ENCODE results near the gene TEX52.
A peak's percentile ranks its signal among the peaks of the same experiment; 100 is the strongest.
"Not testable (repeated sequence)": the region's sequence is repeated elsewhere in the genome, so short reads cannot be mapped to it uniquely, and the experiment has no call there.

TEX52 gene

DNA sequence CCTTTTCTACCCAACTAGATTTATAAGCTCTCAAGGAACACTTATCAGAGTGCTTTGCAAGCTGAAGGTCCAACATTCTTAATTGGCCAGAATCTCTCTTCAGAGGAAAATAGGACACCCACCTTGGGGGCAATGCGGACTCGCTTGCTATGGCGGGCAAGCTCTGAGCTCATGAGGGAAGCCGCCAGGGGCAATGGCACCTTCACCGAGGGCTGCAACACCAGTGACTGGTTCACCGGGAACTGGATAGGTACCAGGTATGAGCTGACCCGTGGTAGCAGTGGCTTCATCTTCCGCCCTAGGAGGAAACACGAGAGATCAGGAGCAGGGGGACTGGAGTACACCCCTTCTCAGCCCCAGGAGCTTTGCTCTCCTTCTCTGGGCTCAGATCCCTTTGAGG, 7.4 kb upstream of the TEX52 start:
- DNase-seq (ENCODE audit: low read depth in 2 of 2), result no peak

DNA sequence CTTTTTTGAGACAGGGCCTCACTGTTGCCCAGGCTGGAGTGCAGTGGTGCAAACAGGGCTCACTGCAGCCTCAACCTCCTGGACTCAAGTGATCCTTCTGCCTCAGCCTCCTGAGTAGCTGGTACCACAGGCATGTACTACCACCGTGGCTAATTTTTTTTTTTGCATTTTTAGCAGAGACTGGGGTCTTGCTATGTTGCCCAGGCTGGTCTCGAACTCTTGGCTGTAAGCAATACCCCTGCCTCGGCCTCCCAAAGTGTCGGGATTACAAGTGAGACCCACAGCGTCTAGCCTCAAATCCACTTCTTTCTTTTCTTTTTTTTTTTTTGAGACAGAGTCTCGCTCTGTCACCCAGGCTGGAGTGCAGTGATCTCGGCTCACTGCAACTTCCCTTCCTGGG, 6.6 kb upstream of the TEX52 start:
- not testable (repeated sequence) for DNase-seq (ENCODE audit: low read depth in 2 of 2)

DNA sequence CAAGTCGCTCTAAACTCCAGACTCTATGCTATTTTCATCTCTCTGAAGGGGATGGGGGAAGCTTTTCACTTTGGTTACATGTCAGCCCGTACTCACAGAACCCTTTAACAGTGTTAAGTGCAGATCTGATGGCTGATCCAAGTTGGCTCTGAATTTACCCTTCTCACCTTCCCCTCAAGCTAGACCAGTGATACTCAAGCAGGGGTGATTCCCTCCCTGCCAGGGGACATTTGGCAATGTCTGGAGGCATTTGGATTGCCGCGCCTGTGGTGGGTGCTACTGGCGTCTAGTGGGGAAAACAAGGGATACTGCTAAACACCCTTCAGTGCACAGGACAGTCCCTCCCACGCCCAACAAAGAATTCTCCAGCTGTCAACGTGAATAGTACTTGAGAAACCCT, 6.0 kb upstream of the TEX52 start:
- no peak for DNase-seq (ENCODE audit: low read depth in 2 of 2)

DNA sequence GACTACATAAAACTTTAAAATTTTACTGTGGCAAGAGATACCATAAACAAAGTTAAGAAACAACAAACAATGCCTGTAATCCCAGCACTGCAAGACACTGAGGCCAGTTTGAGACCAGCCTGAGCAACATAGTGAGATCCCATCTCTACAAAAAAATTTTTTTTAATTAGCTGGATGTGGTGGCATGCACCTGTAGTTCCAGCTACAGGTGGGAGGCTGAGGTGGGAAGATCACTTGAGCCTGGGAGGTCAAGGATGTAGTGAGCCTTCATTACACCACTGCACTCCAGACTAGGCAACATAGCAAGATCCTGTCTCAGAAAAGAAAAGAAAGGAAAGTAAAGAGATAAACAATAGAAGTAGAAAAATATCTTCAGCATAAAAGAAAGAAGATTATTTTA, 3.3 kb upstream of the TEX52 start:
- DNase-seq (ENCODE audit: low read depth in 2 of 2), result no peak

DNA sequence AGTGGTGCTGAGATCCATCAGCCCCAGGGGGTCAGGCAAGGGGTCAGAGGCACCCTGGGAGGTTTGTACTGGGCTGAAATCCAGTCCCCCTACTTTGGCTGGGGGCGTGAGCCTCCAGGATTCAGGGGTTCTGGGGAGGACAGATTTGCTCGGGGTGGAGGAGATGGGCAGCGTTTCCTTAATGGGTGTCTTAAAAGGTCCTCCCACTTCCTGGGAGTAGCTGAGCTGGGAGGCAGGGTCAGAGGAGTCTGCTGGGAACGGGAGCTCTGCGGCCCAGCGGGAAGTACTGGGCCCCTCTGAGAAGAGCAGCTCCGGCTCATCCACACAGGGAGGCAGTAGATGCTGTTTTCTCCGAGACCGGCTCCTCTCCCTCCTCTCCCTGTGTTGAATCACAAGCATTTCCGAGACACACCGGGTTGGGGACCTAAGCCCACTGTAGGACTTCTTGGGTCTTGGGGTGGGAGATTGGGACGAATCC, 2.1 kb upstream of the TEX52 start:
- DNase-seq (ENCODE audit: low read depth in 2 of 2), result no peak

DNA sequence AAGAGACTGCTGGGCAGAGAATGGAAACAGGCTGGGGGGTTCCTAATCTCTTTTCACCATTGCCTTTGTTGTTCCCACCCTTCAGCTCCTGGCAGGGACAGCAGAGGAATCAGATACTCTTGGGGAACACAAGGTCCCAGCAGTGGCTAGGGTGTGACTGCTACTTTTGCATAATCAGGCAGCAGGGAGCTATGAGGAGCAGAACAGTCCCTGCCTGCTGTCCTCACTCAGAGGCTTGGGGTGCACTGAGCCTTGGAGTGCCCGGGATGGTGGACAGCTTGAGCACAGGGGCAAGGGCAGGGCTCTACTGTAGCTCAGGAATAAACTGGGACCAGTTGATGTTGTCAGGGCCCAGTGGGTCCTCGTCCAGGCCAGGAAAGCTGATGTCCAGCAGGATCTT, 1.5 kb upstream of the TEX52 start:
- DNase-seq (ENCODE audit: low read depth in 2 of 2), result no peak

DNA sequence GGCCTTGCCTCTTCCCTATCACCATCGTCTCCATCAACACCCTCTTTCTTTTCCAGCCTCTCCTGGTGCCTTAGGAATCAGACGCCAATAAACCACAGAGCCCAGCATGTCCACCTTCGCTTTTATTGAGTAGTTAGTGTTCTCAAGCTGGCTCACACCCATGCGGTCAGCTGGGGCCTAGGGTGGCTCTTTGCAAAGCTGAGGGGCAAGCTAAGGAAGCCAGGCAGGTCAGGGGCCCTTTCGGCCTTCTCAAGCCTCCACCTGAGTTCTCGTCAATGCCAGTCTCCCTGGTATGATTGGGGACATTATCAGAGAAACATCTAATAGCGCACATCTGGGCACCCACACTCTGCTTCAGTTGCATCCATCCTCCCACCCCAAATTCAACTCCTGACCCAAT, 737 bp upstream of the TEX52 start:
- DNase-seq (ENCODE audit: low read depth in 2 of 2), result no peak

DNA sequence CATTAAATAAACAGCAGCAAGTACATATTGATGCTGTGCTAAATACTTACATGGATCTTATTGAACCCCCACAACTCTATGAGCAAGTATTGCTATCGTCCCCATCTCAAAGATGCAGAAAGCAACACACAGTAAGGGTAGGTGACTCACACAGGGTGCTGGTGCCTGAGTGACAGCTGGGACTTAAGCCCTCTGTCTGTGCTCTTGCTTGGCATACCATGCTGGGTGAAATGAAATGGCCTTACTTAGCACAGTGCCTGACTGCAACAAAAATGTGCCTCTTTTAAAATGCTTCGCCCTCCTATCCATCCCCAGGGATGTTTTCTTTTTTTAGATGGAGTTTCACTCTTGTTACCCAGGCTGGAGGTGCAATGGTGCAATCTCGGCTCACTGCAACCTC, 788 bp downstream of the TEX52 start:
- DNase-seq (ENCODE audit: low read depth in 2 of 2), result no peak

DNA sequence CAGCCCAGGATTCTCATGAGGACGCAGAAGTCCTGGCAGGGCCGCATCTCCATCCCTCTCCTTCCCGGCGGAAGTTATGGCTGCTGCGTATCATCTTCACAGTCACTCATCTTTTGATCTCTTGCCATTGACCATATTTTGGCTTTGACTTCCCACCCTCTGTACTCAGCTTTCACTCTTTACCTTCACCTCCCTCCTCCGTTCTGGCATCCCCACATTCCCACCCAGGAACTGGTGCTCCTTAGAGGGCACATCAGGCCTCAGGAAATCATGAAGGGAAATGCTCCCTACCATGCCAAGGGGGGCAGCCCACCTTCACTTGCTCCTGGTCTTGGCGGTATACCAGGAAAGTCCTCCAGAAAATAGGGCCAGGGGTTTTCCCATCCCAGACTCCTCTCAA, 1.3 kb downstream of the TEX52 start:
- DNase-seq (ENCODE audit: low read depth in 2 of 2), result no peak

DNA sequence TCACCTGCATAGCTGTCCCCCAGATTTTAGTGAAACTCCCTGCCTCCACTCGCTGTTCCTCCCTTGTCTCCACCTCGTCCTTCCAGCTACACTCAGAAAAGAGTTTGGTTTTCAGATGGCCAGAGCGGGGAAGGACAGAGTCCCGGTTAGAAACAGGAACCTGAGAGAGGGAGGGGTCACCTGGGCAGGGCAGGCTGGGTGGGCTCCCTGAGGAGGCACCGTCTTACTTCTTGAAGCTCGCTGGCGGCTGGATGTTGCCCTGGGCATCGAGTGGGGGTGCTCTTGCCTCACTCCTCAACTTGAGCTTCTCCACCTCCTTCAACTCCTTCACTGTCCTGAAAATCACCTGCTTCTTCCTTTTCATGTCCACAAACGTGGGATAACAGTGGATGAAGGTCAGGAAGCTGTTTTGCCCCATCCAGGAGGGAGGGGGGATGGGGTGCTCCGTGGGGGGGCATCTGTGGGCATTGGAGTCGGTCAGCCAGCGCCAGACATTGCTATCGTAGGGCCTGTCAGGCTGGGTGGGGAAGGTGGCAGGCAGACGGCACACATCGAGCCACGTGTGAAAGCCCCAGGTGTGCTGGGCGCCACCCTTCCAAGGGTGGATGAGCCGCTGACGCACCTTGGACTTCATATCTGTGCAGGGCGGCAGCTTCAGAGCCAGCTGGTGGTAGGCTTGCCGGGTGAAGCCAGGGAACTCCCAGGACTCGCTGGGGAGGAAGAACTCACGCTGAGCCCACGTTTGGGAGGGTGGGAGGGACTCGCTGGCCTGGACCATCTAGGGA, 2.0 kb downstream of the TEX52 start:
- DNase-seq (ENCODE audit: low read depth in 2 of 2), result no peak

DNA sequence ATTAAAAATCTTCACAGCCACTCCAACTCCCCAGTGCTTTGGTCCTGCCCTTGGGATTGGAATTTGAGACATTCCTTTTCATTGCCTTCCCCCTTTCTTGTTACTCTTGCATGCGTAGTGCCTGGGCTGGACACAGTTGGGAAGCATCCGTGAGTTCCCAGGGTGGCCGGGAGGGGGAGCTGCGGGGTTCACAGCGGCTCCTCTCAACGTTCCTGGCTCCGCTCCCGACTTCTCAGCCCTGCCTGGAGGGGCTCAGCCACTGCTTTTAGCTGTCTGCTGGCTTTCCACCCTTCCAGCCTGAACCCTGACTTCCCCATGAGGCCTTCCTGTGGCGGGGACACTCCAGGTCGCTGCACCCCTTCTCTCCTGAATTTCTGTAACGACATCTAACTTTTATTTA, 3.2 kb downstream of the TEX52 start:
- DNase-seq (ENCODE audit: low read depth in 2 of 2), result peak in 1 of 2 donors; percentile 19

DNA sequence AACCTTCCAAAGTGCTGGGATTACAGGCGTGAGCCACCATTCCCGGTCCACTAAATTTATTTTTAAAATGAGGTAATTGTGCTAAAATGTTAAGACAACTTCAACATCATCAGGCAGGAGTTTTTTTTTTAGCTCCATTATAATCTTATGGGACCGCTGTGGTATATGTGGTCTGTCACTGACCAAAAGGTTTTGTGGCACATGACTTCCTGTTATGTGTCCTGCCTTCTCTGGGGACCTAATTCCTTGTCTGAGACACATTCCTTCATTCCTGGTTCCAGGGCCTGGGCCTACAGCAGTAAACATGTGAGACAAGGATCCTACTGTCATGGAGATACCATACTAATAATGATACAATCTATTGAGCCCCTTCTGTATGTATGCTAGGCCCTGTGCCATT, 4.9 kb downstream of the TEX52 start:
- DNase-seq (ENCODE audit: low read depth in 2 of 2), result no peak

DNA sequence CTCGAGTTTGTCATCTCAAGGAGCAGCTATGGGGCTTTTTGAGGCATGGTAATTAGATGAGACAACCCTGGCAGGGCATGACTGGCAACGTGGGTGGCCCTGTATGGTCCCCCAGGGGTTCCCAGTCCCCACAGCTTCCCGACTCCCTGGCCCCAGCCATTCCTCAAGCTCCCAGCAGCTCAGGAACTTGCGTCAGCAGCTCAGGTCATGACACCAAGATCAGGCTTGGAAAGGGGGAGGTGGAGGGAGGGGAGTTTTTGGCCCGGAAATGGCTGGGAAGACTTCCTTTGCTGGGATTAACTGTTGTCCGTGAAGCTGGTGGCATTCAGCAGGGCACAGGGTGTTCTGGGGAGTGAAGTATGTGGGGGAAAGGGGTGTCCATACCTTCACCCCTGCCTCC, 11.6 kb downstream of the TEX52 start:
- no peak for DNase-seq (ENCODE audit: low read depth in 2 of 2)

DNA sequence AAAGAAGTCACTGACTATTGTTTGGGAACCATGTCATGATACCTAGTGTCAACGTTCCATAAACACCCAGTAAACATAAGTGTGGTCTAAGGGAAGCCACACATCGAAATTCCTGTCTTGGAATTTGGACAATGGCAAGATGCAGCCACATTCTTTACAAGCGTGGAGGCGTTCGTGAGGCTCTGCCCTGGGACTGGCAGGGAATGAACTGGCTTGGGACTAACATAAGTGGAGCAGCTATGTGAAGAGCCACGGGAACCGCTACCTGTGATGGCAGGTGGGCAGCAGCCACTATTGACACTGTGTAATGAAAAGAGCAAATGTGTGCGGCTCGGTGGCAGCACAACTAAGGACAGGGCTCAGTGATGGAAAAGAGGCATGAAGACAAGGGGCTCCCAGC, 12.1 kb downstream of the TEX52 start:
- no peak for DNase-seq (ENCODE audit: low read depth in 2 of 2)

DNA sequence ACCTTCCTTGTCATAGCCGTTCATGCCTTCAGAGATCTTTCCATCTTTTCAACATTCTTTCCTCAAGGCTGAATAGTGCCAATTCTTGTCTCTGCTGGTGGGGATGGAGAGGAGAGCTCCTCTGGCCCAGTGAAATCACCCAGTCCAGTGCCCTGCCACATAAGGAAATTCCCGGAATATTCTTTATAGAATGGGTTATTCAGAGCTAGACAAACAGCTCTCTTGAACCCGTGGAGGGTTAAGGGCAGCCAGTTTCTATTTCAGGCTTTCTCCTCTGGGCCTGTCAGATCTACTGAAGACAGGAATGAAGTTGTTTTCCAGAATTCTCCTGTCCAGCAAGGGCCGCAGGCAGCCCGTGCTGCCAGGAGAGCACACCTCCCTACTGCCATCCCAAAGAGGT, 13.9 kb downstream of the TEX52 start:
- DNase-seq (ENCODE audit: low read depth in 2 of 2), result no peak

DNA sequence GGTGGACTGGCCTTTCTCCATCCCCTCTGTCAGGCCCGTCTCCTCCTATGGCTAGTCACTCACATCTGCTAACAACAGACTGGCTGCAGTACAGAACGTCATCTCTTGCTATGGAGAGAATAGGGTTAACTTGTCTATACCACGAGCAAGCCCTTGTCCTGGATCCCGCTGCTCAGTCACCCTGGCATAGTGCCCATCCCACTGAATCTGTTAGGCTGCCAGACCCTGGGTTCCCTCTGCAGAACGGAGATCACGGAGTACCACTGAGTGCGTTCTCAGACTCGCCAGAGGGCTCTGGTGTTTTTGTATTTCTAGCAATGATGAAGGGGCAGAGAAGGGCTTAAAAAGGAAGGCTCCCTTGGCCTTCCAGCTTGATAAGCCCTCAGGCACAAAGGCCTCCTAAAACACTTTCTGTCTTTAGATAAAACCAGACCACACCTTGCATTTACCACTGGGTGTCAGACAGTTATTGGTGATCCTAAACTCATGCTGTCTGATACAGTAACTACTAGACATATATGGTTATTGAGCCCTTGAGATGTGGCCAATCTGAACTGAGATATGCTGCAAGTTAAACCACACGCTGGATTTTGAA, 15.7 kb downstream of the TEX52 start:
- no peak for DNase-seq (ENCODE audit: low read depth in 2 of 2)

DNA sequence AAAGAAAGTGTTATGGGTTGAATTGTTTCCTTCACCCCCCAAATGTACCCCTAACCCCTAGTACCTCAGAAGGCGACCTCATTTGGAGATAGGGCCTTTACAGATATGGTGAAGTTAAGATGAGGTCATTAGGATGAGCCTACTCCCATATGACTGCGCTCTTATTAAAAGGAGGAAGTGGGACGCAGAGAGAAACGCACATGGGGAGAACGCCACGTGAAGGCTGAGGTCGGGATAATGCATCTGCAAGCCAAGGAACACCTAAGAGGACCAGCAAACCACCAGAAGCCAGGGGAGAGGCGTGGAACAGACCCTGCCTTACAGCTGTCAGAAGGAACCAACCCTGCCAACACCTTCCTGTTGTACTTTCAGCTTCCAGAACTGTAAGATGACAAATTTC, 20.3 kb downstream of the TEX52 start:
- no peak for DNase-seq (ENCODE audit: low read depth in 2 of 2)

DNA sequence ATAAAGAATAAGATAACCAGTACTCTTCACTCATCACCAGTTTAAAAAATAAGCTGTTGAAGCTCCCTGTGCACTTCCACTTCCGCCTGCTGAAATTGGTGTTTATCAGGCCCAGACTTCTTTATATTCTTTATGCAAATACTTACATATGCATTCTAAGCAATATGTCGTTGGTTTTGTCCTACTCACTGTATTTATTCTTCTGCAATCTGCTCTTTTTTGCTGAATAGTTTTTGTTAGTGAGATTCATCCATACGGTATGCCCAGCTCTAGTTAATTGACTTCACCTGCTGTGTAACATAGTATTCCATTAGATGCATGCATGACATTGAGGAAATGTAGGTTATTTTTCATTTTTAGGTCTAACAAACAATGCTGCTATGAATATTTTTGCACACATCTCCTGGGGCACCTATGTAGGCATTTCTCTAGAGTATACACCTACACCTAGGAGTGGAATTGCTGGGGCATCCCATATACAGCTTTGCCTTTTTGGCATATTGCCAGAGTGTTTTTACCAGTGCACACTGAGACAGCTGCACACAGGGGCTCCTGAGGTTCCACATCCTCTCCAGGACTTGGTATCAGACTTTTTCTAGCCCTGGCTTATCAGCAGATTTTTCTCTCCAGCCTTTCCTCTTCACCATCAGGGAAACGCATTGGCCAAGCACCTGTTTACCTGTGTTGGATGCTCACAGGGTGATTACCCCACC, 21.0 kb downstream of the TEX52 start:
- no peak for DNase-seq (ENCODE audit: low read depth in 2 of 2)

DNA sequence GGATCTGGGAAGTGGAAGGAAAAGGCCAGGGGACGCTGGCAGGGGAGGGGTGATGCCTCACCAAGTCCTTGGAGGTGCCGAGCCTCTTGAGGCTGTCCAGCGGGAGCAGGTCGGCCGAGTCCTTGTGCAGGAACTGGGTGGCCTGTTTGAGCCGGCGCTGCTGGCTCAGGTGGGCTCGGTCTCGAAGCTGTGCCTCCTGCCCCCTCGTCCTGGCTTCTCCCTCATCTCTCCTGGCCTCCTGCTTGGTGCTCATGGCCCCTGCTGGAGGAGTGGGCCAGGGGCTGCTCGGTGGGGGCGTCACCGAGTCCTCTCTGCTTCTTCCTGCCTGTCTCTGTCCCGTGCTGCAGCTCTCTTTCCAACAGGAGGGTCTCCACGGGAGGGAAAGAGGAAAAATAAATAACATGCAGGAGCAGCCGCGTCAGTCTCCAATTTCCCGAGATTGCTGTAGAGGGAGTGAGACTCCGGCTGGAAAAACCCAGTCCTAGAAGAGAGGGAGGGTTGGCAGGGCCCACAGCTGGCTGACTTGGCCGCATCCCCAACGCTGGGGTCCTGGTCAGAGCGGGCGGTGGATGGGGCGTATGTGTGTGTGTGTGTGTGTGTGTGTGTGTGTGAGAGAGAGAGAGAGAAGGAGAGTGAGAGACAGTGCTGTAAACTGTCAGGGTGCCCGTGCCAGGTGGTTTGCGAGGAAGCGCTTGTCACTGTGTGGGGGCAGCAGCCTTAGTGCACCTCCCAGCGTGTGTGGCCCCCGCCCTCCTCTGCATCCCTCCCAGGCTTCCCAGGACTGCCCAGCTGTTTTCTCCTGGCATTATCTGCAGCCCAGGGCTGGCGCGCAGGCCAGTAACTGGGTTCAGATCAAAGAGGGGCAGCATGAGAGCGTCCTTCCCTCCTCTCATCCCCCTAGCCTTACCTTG, 22.0 kb downstream of the TEX52 start, which contains the start of gene NRIP2:
Gene NRIP2 (minus strand): TSS at position 455 of the 911 bp plus-strand sequence. CDS start 52 bp downstream, at position 403.
- DNase-seq (ENCODE audit: low read depth in 2 of 2), result no peak

DNA sequence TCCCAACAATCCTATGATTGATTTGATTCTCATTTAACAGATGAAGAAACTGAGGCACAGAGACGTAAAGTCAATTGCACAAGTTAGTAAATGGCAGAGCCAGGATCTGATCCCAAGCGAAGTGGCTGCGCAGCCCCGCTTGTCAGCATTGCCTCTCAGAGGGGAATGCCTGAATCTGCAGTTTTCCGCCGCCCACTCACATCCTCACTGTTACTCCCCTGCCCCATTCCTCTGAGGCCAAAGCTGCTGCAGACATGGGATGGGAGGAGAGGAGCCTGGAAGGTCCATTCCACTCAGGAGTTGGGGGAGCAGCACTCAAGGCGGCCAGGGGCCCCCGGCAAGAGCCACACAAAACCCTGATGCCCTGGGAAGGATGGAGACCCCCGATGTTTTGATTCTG, 23.0 kb downstream of the TEX52 start:
- no peak for DNase-seq (ENCODE audit: low read depth in 2 of 2)

DNA sequence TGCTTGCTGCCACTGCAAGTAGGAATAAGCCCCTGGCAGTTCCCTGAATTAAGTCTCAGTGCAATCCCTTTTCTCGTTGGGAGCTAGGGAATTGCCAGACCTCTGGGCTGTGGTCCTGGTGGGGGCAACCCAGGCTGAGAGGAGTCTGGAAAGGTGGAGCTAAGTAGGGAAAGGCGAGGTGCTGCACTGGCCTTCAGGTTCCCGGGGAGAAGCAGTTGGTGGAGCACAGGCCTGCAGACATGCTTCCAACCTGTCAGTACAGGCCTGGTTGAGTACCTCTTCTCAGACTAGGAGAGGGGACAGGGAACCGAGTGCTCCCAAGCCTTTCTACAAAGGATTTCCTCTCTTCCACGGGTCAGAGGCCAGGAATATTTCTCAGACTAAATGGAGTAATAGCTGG, 23.5 kb downstream of the TEX52 start:
- no peak for DNase-seq (ENCODE audit: low read depth in 2 of 2)

Data from stimulated activated CD8-positive, alpha-beta memory T cell treated with anti-CD3 and anti-CD28 coated beads, Interleukin-7, amount 100 ng/mL, for 4 hours (primary cell).